ENCODE results near the gene SHROOM1. TPM values are rescaled to one million over a fixed set of nuclear protein-coding genes. Genes with fewer than 3 reads are reported as not detected.

Gene SHROOM1
- total and polyA plus RNA-seq, 2 of the 8 experiments (the other 6 are each of a cell fraction or from before 2014, with no cell fraction given), result 3.9 to 5.2 TPM

DNA sequence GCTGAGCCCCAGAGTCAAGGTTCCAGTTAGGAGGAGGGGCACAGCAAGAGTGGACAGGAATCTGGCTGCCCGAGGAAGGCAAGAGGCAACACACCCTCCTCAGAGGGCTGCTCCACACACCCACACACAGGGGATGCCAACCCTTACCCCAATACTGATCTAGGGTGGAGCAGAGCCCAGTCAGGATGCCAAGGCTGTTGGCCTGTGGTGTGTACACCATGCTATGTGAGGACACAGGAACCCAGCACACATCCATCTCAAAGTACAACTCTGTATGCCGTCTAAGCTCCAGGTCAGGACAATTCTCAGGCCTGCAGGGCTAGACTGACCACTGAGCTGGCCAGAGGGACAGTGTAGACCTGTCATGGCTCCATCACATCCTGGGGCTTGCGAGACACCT, 56.0 kb downstream of the SHROOM1 start:
- Histone ChIP-seq H2BK5ac (ENCODE audit: low read depth, low read length) (no peak overlapping the region), H4K91ac (replicated peaks; ENCODE audit: insufficient read length, low read length) (no peak overlapping the region), H3K23me2 (ENCODE audit: low read depth, low read length) (peaks cover 10% of the 10 kb centered on the region), H3K36me3 (ENCODE audit: control insufficient read depth in 2 of 4, insufficient read depth in 4 of 4, low read length in 3 of 4) (no peaks in the 10 kb centered on the region), H3K79me1 (ENCODE audit: low read depth, low read length) (peaks cover 2% of the 10 kb centered on the region), H3K4me1 (replicated peaks in 1 of 4; ENCODE audit: control insufficient read depth in 3 of 4, insufficient read depth in 4 of 4, low read length in 3 of 4) (peaks cover 0 to 24% (median 6%) of the 10 kb centered on the region in 4 experiments; a peak in 5 of 7 replicates), H2AFZ (ENCODE audit: low read length) (no peak overlapping the region), H2BK20ac (ENCODE audit: low read length) (no peak overlapping the region), H2BK12ac (ENCODE audit: low read depth, low read length) (no peak overlapping the region), H3K9ac (replicated peaks in 1 of 4; ENCODE audit: extremely low read depth in 1 of 4, low read depth in 3 of 4, low read length in 3 of 4) (no peak overlapping the region), H3K23ac (ENCODE audit: insufficient read length) (no peak overlapping the region), H2BK120ac (replicated peaks; ENCODE audit: low read depth, low read length) (no peak overlapping the region), H3K4me3 (ENCODE audit: extremely low read depth in 1 of 4, insufficient read depth in 2 of 4, low read depth in 3 of 4, low read length in 4 of 4) (no peak overlapping the region), H4K20me1 (replicated peaks in 1 of 2; ENCODE audit: control insufficient read depth in 1 of 2, insufficient read depth in 2 of 2, low read length in 2 of 2) (peaks cover 3 to 9% of the 10 kb centered on the region in 2 experiments), H2AK5ac (ENCODE audit: low read depth, low read length) (no peak overlapping the region), H3K4ac (replicated peaks; ENCODE audit: insufficient read length, low read depth, low read length) (no peak overlapping the region), H4K5ac (ENCODE audit: insufficient read length, low read depth, low read length) (no peak overlapping the region), H3K18ac (ENCODE audit: extremely low read depth, low read length) (no peak overlapping the region), H3K27ac (ENCODE audit: low read depth, low read length) (no peak overlapping the region), H3K79me2 (ENCODE audit: control insufficient read depth in 1 of 2, insufficient read depth in 2 of 2, low read length in 2 of 2) (peaks cover 0 to 7% of the 10 kb centered on the region in 2 experiments; a peak in 1 of 4 replicates), H2BK15ac (ENCODE audit: low read length) (peak overlapping the region; percentile 31; the same call in 1 of the 2 replicates), H3K56ac (replicated peaks; ENCODE audit: insufficient read length, low read depth, low read length) (no peak overlapping the region), H3K9me3 (ENCODE audit: insufficient read depth in 2 of 2, low read depth in 1 of 2, low read length in 1 of 2) (no peaks in the 10 kb centered on the region), H4K8ac (ENCODE audit: extremely low read depth, insufficient read depth, low read length) (no peak overlapping the region), H3K14ac (ENCODE audit: insufficient read length) (no peak overlapping the region), H3K4me2 (ENCODE audit: insufficient read depth in 1 of 2, low read depth in 2 of 2, low read length in 2 of 2) (no peak overlapping the region), H3K27me3 (replicated peaks in 1 of 4; ENCODE audit: control insufficient read depth in 3 of 4, extremely low read depth in 1 of 4, insufficient read depth in 3 of 4, low read length in 3 of 4) (peaks cover 2 to 47% (median 31%) of the 10 kb centered on the region in 4 experiments)
- FAIRE-seq, result no peak
- ChIA-PET CTCF (ENCODE audit: partially characterized antibody) (interaction anchor here (0.6 to 6.6 kb wide), 9 partner anchors 10 to 70 kb away, joined by 3 to 58 read pairs (median 4); partner anchors contain the start of gene CCNI2), POLR2A (ENCODE audit: partially characterized antibody) (no interaction called here)
- no peak for DNase-seq (ENCODE audit: low read depth in 1 of 2, low spot score in 2 of 2)
- WGBS, 2 experiments (ENCODE audit: extremely low coverage in 1 of 2, insufficient coverage in 1 of 2, insufficient read length in 1 of 2, insufficient replicate concordance in 2 of 2, low coverage in 1 of 2, low lambda C conversion rate in 2 of 2, missing lambda C conversion rate in 1 of 2), result 85% methylated on average over 2 of the region's 3 CpGs; no CpG with 5 or more reads in 1 of the 2 experiments
- TF ChIP-seq SIX5 (IDR thresholded peaks at IDR 0.05; ENCODE audit: low read depth, low read length) (no peak), POLR2AphosphoS5 (IDR thresholded peaks at IDR 0.05; ENCODE audit: low read depth, low read length) (no peak), CHD2 (IDR thresholded peaks at IDR 0.05; ENCODE audit: low read length) (no peak), TEAD4 (IDR thresholded peaks at IDR 0.05; ENCODE audit: low read depth, low read length) (no peak)
- TF ChIP-seq, protein P1, sequence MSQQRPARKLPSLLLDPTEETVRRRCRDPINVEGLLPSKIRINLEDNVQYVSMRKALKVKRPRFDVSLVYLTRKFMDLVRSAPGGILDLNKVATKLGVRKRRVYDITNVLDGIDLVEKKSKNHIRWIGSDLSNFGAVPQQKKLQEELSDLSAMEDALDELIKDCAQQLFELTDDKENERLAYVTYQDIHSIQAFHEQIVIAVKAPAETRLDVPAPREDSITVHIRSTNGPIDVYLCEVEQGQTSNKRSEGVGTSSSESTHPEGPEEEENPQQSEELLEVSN (IDR thresholded peaks at IDR 0.05), result no peak

Measured in H1 (cell line).